GM12864 (cell line): ENCODE measurements around the gene MCM8.
A peak's percentile ranks its signal among the peaks of the same experiment; 100 is the strongest.

Experiments used
- DNase-seq: peaks from one replicate; pipeline ENCODE4 v3.0.0-alpha.2; 2011; ENCODE audit warnings: low read depth
- H3K4me3 ChIP-seq: 2 replicates; pipeline ENCODE4 v1.5.1; 2011; ENCODE audit warnings: mild to moderate bottlenecking, low read depth, low read length, control low read depth
- TF ChIP-seq, protein P1 (sequence below): IDR thresholded peaks from 2 replicates; pipeline ENCODE4 v1.5.1; 2011; ENCODE audit warnings: low read depth, mild to moderate bottlenecking, moderate library complexity, low read length, control low read depth, inconsistent platforms; ENCODE audit errors: missing control alignments

The MCM8 gene

DNA sequence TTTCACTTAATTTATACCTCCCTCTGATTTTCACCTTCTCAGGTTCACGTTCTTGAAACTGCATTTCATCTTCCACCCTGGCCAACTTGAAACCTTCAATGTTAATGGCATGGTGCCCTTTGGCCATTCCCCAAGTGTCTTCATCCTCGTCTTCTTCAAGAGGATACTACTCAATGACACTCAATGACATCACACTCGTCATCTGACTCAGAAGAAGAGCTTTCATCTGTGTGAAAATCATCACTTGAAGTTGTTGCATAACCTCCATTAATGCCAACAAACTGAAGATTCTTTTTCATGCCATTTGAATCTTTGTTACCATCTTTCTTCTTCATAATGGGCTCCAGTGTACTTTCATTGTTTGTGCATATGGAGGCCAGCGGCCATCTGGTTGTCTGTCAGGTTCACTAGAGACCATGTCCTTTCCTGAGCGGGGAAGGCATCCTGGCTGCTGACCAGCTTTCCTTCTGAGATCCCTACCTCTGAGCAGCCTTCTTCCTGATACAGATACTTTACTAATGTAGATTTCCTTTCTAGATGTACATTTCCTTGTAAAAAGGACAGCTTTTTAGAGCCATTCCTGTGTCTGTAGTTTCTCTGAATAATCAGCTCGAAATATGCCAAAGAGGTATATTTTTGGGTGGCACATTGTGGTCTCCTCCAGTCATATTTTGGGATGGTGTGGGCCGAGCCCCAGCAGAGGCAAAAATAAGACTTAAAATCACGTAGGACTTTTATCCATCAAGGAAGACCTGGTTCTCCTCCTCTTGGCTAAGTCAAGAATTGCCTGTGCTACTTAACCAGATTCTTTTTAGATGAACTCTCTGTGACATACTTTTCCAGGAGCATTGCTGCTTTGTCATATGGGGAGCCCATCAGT lies 21.4 kb upstream of the MCM8 start:
- TF ChIP-seq, protein P1, sequence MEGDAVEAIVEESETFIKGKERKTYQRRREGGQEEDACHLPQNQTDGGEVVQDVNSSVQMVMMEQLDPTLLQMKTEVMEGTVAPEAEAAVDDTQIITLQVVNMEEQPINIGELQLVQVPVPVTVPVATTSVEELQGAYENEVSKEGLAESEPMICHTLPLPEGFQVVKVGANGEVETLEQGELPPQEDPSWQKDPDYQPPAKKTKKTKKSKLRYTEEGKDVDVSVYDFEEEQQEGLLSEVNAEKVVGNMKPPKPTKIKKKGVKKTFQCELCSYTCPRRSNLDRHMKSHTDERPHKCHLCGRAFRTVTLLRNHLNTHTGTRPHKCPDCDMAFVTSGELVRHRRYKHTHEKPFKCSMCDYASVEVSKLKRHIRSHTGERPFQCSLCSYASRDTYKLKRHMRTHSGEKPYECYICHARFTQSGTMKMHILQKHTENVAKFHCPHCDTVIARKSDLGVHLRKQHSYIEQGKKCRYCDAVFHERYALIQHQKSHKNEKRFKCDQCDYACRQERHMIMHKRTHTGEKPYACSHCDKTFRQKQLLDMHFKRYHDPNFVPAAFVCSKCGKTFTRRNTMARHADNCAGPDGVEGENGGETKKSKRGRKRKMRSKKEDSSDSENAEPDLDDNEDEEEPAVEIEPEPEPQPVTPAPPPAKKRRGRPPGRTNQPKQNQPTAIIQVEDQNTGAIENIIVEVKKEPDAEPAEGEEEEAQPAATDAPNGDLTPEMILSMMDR: no peak
- H3K4me3 ChIP-seq: no peak overlapping the region
- DNase-seq: no peak

- TF ChIP-seq, protein P1: no peak
Observed at GRCh38 chr20:5931411-5931810, 19.0 kb upstream of the MCM8 start.

DNA sequence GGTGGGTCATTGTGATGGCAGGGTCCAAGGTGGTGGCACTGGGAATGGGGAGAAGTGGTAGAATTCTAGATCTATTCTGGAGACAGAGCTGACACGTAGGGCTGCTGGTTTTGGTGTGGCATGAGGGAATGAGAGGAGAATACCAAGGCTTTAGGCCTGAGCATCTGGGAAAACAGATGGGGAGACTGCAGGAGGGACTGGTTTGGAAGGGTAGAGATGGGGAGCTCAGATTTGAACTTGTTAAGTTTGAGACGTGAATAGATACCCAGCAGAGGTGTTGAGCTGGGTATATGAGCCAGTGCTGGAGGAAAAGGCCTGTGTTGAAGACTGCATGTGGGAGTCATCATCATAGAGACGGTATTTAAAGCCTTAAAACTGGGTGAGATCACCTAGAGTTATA lies 17.7 kb upstream of the MCM8 start:
- TF ChIP-seq, protein P1: no peak
- H3K4me3 ChIP-seq: no peak overlapping the region
- DNase-seq: no peak

More at GRCh38 chr20:5931411-5931810, 19.0 kb upstream of the MCM8 start:
- no peak overlapping the region for H3K4me3 ChIP-seq
- no peak for DNase-seq

DNA sequence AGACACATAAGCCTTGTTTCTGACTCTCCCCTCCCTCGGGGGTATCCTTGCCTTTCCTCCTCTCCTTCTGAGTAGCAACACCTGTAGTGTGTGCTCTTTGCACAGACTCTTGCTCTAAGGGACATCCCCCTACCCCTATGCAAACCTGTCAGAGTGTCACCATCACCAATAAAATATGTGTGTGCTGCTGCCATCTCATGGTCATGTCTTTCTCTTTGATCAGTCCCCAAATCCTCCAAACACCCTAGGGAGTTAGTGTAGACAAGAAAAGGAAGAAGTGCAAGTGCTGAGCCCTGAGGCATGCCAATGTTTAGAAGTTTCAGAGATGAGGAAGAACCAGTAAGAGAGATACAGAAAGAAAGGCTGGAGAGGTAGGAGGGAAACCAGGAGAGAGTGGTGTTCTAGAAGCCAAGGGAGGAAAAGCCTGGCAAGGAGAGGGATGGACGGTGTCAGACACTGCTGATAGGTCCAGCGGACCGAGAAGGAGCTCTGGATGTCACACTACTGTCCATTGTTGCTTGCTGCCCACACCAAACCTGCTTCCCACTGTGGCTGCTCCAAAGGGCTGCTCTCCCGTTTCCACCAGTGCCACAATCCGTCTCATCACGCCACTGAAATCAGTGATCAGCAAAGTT lies 16.5 kb upstream of the MCM8 start:
- TF ChIP-seq, protein P1: peak; percentile 22
- DNase-seq: no peak
- H3K4me3 ChIP-seq: no peak overlapping the region

DNA sequence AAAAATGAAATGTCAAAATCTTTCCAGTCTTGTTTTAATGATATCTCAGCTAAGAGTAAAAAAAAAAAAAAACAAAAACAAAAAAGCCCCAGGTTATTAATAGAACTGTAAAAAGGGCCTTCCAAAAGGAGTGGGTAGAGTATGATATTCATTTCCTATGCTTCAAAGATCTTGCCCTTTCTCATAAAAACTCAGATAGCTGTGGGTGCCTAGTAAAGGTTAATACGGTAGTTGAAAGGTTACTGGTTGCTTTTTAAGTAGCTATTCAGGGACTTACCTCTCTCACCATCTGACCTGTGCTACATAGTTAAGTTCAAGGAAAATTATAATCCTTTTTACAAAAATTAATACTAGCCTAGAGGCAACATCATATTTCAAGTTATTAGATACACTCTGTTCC lies 15.1 kb upstream of the MCM8 start:
- DNase-seq: no peak
- H3K4me3 ChIP-seq: no peak overlapping the region
- TF ChIP-seq, protein P1: no peak

DNA sequence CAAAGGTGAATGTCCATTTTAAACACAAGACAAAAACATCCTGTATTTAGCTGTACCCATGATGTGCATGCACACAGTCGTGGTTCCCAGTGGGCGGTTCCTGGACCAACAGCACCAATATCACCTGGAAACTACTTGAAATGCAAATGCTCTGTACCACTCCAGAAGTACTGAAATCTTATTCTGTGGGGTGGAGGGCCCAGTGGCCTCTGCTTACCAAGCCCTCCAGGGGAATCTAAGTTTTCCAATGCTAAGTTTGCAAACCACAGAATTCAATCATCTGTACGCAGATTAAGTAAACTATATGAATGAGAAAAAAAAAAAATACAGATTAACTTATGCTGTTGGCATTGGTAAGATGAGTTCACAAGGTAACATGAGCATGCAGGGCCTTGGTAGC lies 14.2 kb upstream of the MCM8 start:
- no peak for DNase-seq
- no peak overlapping the region for H3K4me3 ChIP-seq
- TF ChIP-seq, protein P1: no peak

GRCh38 chr20:5938456-5939029 lies 11.9 kb upstream of the MCM8 start:
- TF ChIP-seq, protein P1: no peak
- DNase-seq: no peak
- no peak overlapping the region for H3K4me3 ChIP-seq
